Activated T-cell treated with anti-CD3 and anti-CD28 coated beads for 48 hours (primary cell): ENCODE measurements around the gene GAPVD1.

ENCODE experiments used
- DNase-seq: peaks from one replicate; pipeline ENCODE4 v3.0.0-alpha.2; 2020; ENCODE audit warnings: low read depth

The GAPVD1 gene

DNA sequence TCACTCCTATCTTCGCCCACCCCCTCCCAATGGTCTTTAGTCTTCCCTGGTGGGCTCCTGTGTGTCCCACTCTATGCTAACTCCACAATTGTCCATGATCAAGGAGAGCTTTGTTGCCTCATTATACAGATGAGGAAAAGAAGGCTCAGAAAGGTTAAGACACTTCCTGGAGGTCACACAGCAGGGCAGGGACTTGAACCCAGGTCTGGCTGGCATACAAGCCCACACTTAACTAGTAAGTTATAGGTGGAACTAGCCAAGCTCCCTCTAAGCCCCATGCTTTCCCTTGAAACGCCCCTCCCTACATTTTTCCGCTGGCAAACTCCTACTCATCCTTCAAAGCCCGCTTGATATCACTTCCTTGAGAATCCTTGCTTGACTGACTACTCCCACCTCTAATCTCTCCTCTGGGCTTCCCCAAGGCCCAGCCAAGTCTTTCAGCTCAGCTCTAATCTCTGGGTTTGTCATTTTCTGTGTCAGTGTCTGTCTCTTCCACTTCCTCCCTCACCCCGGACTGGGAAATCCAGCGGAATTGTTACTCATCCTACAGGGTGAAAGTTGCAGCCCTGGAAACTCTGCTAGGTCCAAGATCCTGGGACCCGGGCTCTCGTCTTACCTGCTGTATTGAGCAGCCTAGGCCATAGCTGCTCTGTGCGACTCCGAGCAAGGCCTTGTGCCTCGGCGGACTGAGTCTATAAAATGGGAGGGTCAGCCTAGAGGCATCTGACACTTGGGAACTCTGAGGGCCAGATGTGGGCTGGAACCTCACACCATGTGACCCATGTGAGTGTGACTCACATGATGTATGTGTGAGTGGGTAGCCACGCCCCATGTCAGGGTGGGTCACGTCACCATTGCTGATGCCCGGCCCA lies 144.5 kb downstream of the GAPVD1 start:
- no peak for DNase-seq

DNA sequence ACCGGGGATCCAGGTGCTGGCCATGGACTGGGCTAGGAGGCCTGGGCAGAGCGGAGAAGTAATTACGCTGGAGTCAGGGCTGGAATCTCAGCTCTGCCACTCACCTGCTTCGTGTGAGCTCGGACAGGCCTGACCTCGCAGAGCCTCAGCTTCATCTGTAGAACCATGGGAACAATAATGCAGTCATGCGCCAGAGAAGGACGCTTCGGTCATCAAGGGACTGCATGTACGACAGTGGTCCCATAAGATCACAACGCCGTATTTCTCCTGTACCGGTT lies 145.1 kb downstream of the GAPVD1 start:
- DNase-seq: no peak

DNA sequence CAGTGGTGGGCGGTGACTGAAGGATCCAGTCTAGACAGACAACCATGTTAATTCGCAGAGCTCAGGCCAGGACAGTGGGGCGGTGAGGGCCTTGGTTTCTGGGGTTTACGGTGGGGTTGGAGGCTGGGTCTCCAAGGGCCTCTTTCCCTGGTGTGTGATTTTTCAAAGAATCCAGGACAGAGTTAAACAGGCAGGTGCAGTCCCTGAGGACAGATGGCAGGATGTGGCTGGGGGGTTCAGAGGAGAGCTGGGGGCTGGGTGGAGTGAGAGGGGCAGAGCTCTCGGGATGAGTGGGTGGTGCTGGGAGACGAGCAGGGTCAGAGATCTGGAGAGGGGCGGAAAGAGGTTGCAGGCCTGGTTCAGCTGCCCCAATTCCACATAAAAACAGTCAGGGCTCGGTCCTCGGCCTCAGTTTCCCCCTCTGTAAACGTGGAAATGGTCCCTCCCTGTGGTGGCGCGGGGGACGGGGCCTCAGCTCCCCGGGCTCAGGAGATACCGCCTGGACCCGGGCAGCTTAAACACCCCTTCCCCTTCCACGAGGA lies 145.9 kb downstream of the GAPVD1 start:
- DNase-seq: no peak

DNA sequence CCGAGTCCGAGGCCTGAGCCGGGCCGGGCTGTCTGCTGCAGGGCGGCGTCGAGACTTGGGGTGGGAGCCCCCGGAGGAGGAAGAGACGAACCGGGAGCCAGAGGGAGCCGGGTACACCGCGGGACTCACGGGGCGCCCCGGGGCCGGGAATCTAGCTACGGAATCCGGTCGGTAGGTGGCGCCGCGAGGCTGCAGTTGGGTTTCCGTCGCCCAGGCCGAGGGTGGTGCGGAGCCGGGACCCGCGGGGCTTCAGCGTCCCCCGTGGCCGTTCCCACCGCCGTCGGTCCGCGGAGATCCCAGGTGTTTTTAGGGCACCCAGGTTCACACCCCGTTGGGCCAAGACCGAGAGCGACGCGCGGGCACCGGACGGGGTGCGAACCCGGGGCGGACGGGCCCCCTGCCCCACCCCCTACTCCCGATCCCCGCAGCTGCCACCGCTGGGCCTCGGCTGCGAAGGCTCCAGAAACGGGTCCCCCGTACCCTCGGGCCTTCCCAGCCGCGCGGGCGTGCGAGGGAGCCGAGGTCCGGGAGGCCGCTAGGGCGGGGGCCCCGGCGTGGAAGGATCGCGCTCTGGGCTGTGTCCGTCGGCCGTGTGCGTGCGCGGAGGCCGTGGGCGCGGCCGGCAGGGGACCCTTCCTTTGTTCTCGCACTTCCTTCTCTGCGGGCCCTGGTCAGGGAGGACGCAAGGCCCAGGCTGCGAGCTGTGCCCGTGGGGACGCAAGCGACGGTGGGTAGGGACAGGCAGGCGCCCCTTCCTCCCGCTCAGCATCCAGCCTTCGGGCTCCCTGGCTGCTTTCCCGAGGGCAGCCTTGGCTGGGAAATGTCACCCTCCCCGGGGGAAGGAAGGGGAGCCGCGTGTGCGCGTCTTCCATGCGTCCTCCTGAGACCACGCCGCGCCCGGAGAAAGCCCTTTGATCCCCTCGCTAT lies 146.6 kb downstream of the GAPVD1 start:
- peak; percentile 75 for DNase-seq

DNA sequence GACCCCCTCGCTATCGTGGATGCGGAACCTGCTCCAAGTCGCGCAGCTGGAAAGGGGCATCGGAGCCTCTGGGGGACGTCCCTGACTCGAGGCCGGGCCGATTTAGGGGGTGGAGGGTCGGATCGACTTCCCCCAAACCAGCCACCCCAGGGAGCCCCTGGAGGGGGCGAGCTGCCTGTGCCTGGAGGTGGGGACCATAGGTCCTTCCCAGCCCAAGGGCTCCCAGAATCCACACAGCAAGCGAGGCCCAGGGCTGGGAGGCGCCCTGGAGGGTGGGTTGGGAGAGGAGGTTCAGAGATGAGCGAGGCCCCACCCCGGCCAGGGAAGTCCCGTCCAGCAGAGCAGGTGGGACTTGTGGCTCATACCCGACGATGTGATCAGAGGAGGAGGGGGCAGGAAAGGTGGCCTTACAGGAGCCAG lies 147.6 kb downstream of the GAPVD1 start:
- no peak for DNase-seq

DNA sequence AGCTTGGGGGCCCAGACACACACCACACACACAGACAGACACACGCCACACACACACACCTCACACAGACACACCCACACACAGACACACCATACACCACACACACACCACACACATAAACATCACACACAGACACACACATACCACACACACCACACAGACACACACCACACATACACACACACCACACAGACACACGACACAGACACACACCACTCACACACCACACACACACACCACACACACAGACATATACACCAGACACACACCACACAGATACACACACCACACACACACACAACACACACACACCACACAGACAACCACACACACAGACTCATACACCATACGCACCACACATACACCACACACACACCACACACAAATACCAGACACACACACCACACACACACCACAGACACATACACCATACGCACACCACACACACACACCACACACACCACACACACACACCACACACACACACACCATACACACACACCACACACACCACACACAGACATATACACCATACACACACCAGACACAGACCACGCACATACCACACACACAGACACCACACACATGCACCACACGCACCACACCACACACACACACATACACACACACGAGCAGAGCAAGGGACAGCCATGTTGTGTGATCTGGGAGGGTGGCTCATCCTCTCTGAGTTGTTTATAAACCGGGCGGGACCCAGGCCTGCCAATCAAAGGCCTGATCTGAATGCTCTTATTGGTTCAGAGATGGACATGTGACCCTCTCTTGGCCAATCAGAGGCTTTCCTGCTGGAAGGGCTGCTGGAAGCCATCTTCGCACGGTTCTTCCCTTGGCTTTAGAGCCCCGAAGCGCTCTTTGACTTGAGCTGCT lies 148.3 kb downstream of the GAPVD1 start:
- DNase-seq: peak; percentile 47

DNA sequence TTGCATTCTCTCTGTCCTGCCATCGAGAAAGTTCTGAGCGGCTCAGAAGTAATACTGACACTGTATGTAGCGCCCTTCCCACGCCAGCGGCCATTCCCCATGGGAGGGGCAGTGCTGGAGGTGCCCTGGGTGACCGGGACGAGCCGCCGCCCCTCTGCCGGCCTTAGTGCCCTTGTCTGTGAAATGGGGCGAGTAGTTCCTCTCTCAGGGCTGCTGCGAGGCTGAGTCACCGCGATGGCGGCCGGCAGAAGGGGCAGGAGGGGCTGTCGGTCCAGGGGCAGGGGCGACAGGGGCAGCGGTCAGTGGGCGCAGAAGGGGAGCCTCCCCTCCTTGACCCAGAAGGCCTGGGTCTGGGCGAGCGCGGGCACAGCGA lies 148.9 kb downstream of the GAPVD1 start:
- no peak for DNase-seq

DNA sequence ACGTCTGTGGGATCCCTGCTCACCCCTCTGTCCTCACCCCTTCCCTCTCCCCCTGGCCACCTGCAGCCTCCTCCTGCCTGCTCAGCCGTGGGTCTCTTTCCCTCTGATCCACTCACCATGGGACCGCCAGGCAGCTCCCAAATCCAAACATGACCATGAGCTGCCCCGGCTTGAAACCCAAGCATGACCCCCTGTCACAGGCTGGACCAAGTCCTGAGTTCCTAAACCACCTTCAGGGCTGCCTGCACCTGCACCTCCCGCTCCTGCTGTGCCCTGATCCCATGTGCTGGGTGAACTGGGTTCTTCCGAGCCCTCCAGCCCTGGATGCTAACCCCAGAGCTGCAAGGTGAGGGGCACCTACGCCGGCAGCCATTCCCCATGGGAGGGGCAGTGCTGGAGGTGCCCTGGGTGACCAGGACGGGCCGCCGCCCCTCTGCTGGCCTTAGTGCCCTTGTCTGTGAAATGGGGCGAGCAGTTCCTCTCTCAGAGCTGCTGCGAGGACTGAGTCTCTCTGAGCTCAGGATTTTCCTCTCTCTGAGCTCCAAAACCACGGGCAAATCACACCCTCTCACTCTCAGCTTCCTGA lies 149.6 kb downstream of the GAPVD1 start:
- no peak for DNase-seq

DNA sequence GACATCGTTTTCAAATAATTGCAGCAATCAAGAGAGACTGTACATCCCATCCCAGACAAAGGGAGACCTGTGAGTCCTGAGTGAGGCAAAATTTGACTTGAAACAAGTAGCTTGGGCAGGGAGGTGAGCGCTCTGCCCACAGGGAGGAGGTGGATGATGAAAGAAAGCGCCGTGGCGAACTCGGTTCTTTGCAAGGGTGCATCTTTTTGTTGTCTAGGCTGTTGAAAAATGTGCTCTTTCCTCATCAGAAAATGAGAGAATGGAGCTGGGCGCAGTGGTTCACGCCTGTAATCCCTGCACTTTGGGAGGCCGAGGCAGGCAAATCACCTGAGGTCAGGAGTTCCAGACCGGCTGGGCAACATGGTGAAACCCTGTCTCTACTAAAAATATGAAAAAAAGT lies 150.5 kb downstream of the GAPVD1 start:
- no peak for DNase-seq

DNA sequence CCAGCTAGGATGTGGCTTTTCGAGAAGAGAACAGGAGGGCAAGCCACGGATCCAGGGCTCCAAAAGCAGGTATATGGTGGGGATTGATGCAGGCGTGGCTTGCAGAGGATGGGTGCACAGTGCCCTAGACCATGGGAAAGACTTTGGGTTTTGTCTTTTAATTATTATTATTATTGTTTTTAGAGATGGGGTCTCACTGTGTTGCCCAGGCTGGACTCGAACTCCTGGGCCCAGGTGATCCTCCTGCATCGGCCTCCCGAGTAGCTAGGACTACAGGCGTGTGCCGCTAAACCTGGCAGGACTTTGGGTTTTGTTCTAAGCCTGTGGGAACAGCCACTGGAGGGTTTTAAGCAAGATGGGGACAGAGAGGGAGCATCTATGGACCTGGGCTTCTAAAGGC lies 152.0 kb downstream of the GAPVD1 start:
- DNase-seq: no peak

DNA sequence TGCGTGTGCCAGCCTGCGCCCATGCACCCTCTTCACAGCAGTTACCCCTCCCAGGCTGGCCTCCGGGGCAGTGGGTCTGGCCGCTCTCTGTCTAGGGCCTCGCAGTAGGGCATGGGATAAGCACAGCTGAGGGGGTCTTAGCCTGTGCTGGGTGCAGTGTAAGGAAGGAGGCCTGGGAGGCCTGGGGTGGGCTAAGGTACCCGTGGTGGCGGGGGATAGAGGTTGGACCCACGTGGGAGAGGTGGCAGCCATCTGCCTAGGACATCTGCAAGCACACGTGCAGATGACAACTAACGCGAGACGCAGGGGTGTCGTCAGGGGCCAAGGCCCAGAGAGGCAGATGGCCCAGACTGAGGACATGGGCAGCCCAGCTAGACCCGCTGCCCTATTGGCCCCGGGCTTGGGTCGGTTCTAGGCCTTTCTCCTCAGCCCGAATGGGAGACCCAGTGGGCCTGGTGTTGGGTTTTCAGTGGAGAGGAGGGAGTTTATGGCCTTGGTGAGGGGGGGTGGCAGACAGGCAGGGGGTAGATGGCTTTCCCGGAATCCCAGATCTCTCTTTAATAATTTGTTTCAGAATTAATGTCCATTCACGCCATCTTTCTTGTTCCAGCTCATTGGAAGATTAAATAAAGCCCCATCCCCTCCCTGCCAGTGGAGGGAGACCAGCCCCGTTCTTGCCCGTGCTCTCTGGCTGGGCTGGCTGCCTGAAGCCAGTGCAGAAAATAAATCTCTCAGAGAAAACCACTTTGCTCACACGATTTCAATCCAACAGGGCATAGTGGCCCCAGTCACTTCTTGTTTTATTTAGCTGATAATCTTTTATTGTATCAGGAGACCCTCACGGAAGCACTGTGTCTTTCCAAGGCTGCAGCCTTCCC lies 154.2 kb downstream of the GAPVD1 start:
- no peak for DNase-seq

DNA sequence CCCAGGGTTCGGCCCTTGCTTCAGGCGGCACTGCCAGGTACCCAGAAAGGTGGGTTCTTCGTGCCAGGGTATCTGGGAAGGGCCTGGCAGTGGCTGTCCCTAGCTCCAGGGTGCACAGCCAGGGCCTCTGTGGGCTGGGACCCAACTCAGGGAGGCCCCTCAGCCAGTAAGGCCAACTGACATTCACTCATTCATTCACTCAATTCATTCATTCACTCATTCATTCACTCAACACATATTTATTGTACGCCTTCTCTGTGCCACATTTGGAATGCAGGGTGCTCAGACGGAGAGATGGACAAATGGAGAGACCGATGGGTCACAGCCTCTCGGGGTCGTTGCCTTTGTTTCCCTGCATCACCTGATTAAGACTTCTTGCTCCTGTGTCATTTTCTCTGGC lies 154.9 kb downstream of the GAPVD1 start:
- no peak for DNase-seq
